Ishikawa (cell line): ENCODE measurements around the gene ELF5.

Experiments used
- CEBPB ChIP-seq: IDR thresholded peaks from 2 replicates; pipeline ENCODE4 v1.6.1; 2012
- CREB1 ChIP-seq: IDR thresholded peaks from 2 replicates; pipeline ENCODE4 v1.6.1; 2012; ENCODE audit warnings: low read depth
- EGR1 ChIP-seq: IDR thresholded peaks from 2 replicates; pipeline ENCODE4 v1.6.1; 2012
- EP300 ChIP-seq: IDR thresholded peaks from 2 replicates; pipeline ENCODE4 v1.6.1; 2012; ENCODE audit warnings: borderline replicate concordance
- FOXM1 ChIP-seq: IDR thresholded peaks from 2 replicates; pipeline ENCODE4 v1.6.1; 2012; ENCODE audit warnings: low read depth, borderline replicate concordance
- MAX ChIP-seq: IDR thresholded peaks from 2 replicates; pipeline ENCODE4 v1.6.1; 2012
- NFIC ChIP-seq: IDR thresholded peaks from 2 replicates; pipeline ENCODE4 v1.6.1; 2012
- RAD21 ChIP-seq: IDR thresholded peaks from 2 replicates; pipeline ENCODE4 v1.6.1; 2012; ENCODE audit warnings: low read depth
- TAF1 ChIP-seq: IDR thresholded peaks from 2 replicates; pipeline ENCODE4 v1.6.1; 2012; ENCODE audit warnings: low read depth, mild to moderate bottlenecking
- TCF12 ChIP-seq: IDR thresholded peaks from 2 replicates; pipeline ENCODE4 v1.6.1; 2012; ENCODE audit warnings: low read depth
- TEAD4 ChIP-seq: IDR thresholded peaks from 2 replicates; pipeline ENCODE4 v1.6.1; 2012
- USF1 ChIP-seq: IDR thresholded peaks from 2 replicates; pipeline ENCODE4 v1.6.1; 2012
- YY1 ChIP-seq: IDR thresholded peaks from 2 replicates; pipeline ENCODE4 v1.6.1; 2012; ENCODE audit warnings: low read depth
- ZBTB7A ChIP-seq: IDR thresholded peaks from 2 replicates; pipeline ENCODE4 v1.6.1; 2012; ENCODE audit warnings: low read depth
- TF ChIP-seq, protein P1 (sequence below): IDR thresholded peaks from 2 replicates; pipeline ENCODE4 v1.6.1; 2012; ENCODE audit warnings: low read depth, mild to moderate bottlenecking

Gene ELF5

GRCh38 chr11:34493468-34493867 lies 20.1 kb downstream of the ELF5 start:
- no peak for TF ChIP-seq NFIC
- TF ChIP-seq TEAD4: no peak
- no peak for TF ChIP-seq EP300

DNA sequence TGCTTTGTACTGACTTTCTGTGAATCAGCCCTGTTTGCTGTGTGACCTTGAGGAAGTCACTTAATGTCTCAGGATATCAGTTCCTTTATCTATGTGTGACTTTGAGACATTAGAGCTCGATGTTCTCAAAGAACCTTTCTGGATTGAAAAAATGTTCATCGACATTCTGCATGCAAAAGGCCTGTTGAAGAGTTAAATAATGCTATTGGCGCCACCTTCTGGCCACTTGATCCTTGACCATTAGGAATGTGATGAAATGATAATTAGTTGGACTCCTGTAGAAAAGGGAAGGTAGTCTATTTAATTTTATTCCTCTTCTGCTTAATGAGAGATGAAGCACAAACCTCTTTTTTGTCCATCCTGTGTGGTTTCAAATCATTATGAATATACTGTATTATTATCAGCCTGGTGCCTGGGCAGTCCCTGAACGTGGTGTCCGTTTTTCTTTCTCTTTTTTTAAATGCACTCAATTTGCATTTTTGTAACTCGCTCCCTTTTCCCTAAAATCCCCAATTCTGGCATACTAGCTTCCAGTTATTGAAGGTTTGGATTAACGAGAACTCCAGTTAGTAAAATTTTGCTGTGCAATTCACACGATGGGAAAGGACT lies 20.7 kb downstream of the ELF5 start:
- peak; percentile 83 for TF ChIP-seq RAD21
- no peak for TF ChIP-seq TEAD4

GRCh38 chr11:34490304-34490703 lies 23.3 kb downstream of the ELF5 start:
- TF ChIP-seq USF1 (no peak), TEAD4 (no peak), TAF1 (no peak), YY1 (no peak), EGR1 (no peak)
- TF ChIP-seq, protein P1, sequence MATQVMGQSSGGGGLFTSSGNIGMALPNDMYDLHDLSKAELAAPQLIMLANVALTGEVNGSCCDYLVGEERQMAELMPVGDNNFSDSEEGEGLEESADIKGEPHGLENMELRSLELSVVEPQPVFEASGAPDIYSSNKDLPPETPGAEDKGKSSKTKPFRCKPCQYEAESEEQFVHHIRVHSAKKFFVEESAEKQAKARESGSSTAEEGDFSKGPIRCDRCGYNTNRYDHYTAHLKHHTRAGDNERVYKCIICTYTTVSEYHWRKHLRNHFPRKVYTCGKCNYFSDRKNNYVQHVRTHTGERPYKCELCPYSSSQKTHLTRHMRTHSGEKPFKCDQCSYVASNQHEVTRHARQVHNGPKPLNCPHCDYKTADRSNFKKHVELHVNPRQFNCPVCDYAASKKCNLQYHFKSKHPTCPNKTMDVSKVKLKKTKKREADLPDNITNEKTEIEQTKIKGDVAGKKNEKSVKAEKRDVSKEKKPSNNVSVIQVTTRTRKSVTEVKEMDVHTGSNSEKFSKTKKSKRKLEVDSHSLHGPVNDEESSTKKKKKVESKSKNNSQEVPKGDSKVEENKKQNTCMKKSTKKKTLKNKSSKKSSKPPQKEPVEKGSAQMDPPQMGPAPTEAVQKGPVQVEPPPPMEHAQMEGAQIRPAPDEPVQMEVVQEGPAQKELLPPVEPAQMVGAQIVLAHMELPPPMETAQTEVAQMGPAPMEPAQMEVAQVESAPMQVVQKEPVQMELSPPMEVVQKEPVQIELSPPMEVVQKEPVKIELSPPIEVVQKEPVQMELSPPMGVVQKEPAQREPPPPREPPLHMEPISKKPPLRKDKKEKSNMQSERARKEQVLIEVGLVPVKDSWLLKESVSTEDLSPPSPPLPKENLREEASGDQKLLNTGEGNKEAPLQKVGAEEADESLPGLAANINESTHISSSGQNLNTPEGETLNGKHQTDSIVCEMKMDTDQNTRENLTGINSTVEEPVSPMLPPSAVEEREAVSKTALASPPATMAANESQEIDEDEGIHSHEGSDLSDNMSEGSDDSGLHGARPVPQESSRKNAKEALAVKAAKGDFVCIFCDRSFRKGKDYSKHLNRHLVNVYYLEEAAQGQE: no peak

- no peak for TF ChIP-seq MAX
- TF ChIP-seq TCF12: no peak
- no peak for TF ChIP-seq ZBTB7A
- no peak for TF ChIP-seq USF1
- no peak for TF ChIP-seq EGR1
- TF ChIP-seq YY1: no peak
- TF ChIP-seq FOXM1: no peak
- TF ChIP-seq, protein P1: no peak
- no peak for TF ChIP-seq CEBPB
- TF ChIP-seq RAD21: no peak
- TF ChIP-seq CREB1: no peak
- no peak for TF ChIP-seq EP300
Measured at GRCh38 chr11:34488855-34489557, 24.6 kb downstream of the ELF5 start.

GRCh38 chr11:34487430-34487829 lies 26.2 kb downstream of the ELF5 start:
- no peak for TF ChIP-seq TAF1
- TF ChIP-seq, protein P1: no peak
- TF ChIP-seq RAD21: no peak
- no peak for TF ChIP-seq CREB1
- TF ChIP-seq NFIC: no peak
